HL-60 (cell line): ENCODE data around the gene FTO.

Experiments
- DNase-seq, 2 experiments: peaks; one replicate each; pipeline ENCODE4 v3.0.0-alpha.2; 2010 to 2020; ENCODE audit warnings: low read depth in 1 of 2, low spot score in 1 of 2
- H3K27ac ChIP-seq: fragments of 250-450 bp; sonication (Bioruptor Pico); replicated peaks from 2 replicates; pipeline ENCODE4 v1.5.1; 2020; ENCODE audit warnings: mild to moderate bottlenecking, moderate library complexity
- H3K27me3 ChIP-seq: fragments of 250-450 bp; sonication (Bioruptor Pico); 2 replicates; pipeline ENCODE4 v1.5.1; 2021; ENCODE audit warnings: mild to moderate bottlenecking, moderate library complexity; ENCODE audit not compliant: insufficient read depth, poor library complexity, severe bottlenecking
- H3K4me3 ChIP-seq: replicated peaks from 2 replicates; pipeline ENCODE4 v1.5.1; 2011; ENCODE audit warnings: mild to moderate bottlenecking, control low read depth, low read length; ENCODE audit not compliant: insufficient read depth
- CTCF ChIP-seq: IDR thresholded peaks from one replicate; pipeline ENCODE4 v1.5.1; 2011; ENCODE audit warnings: low read length, control low read depth, inconsistent platforms; ENCODE audit not compliant: insufficient read depth
- GABPA ChIP-seq: IDR thresholded peaks from 2 replicates; pipeline ENCODE4 v1.6.1; 2012; ENCODE audit warnings: low read depth
- POLR2AphosphoS5 ChIP-seq: IDR thresholded peaks from 2 replicates; pipeline ENCODE4 v1.6.1; 2012; ENCODE audit warnings: low read depth
- SPI1 ChIP-seq: IDR thresholded peaks from 2 replicates; pipeline ENCODE4 v1.6.1; 2012; ENCODE audit warnings: low read depth, mild to moderate bottlenecking, borderline replicate concordance
- TF ChIP-seq, protein P1 (sequence below): IDR thresholded peaks from 2 replicates; pipeline ENCODE4 v1.6.1; 2012; ENCODE audit warnings: low read depth; ENCODE audit not compliant: insufficient replicate concordance

Gene FTO

DNA sequence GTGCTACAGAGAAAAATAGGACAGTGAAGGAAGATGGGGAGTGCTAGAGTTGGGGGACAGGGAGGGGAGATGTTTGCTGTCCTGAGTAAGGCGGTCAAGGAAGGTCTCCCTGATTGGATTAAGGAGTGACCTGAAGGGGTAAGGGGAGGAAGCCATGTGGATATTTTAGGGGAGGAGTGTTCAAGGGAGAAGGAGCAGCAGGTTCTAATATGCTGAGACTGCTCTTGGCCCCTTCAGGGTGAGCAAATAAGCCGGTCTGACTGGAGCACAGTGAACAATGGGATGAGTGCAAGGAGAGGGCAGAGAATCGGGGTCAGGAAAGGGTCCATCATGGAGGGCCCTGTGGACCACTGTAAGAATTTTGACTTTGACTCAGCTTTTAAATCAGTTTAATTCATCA is 393.8 kb downstream of the FTO start:
- Histone ChIP-seq H3K4me3 (no peak overlapping the region), H3K27me3 (no peaks in the 10 kb centered on the region), H3K27ac (no peak overlapping the region)
- TF ChIP-seq GABPA: no peak
- TF ChIP-seq POLR2AphosphoS5: no peak
- TF ChIP-seq SPI1: no peak
- TF ChIP-seq, protein P1, sequence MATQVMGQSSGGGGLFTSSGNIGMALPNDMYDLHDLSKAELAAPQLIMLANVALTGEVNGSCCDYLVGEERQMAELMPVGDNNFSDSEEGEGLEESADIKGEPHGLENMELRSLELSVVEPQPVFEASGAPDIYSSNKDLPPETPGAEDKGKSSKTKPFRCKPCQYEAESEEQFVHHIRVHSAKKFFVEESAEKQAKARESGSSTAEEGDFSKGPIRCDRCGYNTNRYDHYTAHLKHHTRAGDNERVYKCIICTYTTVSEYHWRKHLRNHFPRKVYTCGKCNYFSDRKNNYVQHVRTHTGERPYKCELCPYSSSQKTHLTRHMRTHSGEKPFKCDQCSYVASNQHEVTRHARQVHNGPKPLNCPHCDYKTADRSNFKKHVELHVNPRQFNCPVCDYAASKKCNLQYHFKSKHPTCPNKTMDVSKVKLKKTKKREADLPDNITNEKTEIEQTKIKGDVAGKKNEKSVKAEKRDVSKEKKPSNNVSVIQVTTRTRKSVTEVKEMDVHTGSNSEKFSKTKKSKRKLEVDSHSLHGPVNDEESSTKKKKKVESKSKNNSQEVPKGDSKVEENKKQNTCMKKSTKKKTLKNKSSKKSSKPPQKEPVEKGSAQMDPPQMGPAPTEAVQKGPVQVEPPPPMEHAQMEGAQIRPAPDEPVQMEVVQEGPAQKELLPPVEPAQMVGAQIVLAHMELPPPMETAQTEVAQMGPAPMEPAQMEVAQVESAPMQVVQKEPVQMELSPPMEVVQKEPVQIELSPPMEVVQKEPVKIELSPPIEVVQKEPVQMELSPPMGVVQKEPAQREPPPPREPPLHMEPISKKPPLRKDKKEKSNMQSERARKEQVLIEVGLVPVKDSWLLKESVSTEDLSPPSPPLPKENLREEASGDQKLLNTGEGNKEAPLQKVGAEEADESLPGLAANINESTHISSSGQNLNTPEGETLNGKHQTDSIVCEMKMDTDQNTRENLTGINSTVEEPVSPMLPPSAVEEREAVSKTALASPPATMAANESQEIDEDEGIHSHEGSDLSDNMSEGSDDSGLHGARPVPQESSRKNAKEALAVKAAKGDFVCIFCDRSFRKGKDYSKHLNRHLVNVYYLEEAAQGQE: no peak
- no peak for TF ChIP-seq CTCF
- no peak for DNase-seq

- Histone ChIP-seq H3K27ac (no peak overlapping the region), H3K4me3 (no peak overlapping the region), H3K27me3 (no peaks in the 10 kb centered on the region)
- DNase-seq: no peak
- TF ChIP-seq POLR2AphosphoS5 (no peak), CTCF (no peak), SPI1 (no peak), GABPA (no peak)
- TF ChIP-seq, protein P1: no peak
Measured at GRCh38 chr16:54098247-54098646, 394.3 kb downstream of the FTO start.

GRCh38 chr16:54099627-54100026 is 395.7 kb downstream of the FTO start:
- TF ChIP-seq CTCF: no peak
- TF ChIP-seq POLR2AphosphoS5: no peak
- no peak for TF ChIP-seq SPI1
- TF ChIP-seq, protein P1: no peak
- TF ChIP-seq GABPA: no peak
- Histone ChIP-seq H3K27ac (no peak overlapping the region), H3K4me3 (no peak overlapping the region), H3K27me3 (no peaks in the 10 kb centered on the region)
- DNase-seq: no peak
